NT2/D1 (cell line): Measurements from ENCODE around the gene ITGA6.
"Not testable (repeated sequence)": the region's sequence is repeated elsewhere in the genome, so short reads cannot be mapped to it uniquely, and the experiment has no call there.

Experiments
- DNase-seq: peaks from one replicate; pipeline ENCODE4 v3.0.0-alpha.2; 2011; ENCODE audit warnings: low read depth, low spot score
- H3K27me3 ChIP-seq: 2 replicates; pipeline ENCODE4 v1.6.0; 2011; ENCODE audit warnings: mild to moderate bottlenecking; ENCODE audit not compliant: insufficient read length, insufficient read depth
- H3K36me3 ChIP-seq: 2 replicates; pipeline ENCODE4 v1.6.1; 2011; ENCODE audit warnings: mild to moderate bottlenecking, low read length, mixed read lengths; ENCODE audit not compliant: insufficient read depth, insufficient read length
- H3K4me1 ChIP-seq: 2 replicates; pipeline ENCODE4 v1.5.1; 2011; ENCODE audit not compliant: insufficient read depth, insufficient read length
- H3K4me3 ChIP-seq: 2 replicates; pipeline ENCODE4 v1.5.1; 2011; ENCODE audit warnings: low read depth; ENCODE audit not compliant: insufficient read length
- H3K9ac ChIP-seq: 2 replicates; pipeline ENCODE4 v1.6.0; 2011; ENCODE audit warnings: low read depth; ENCODE audit not compliant: insufficient read length
- H3K9me3 ChIP-seq: 2 replicates; pipeline ENCODE4 v1.5.1; 2011; ENCODE audit warnings: mild to moderate bottlenecking, low read length; ENCODE audit not compliant: insufficient read depth
- SUZ12 ChIP-seq: IDR thresholded peaks from 2 replicates; pipeline ENCODE4 v1.6.1; 2011; ENCODE audit not compliant: insufficient read length, insufficient read depth; ENCODE audit errors: extremely low read depth
- YY1 ChIP-seq: IDR thresholded peaks from 2 replicates; pipeline ENCODE4 v1.6.1; 2011; ENCODE audit not compliant: insufficient read length, insufficient read depth
- ZNF274 ChIP-seq: IDR thresholded peaks from 2 replicates; pipeline ENCODE4 v1.6.1; 2011; ENCODE audit warnings: mild to moderate bottlenecking, low read depth, low read length

ITGA6 gene

GRCh38 chr2:172533687-172534086, 106.3 kb downstream of the ITGA6 start:
- no peak for DNase-seq
- Histone ChIP-seq H3K9me3 (peaks cover 51% of the 10 kb centered on the region), H3K4me1 (no peaks in the 10 kb centered on the region), H3K4me3 (no peak overlapping the region), H3K36me3 (no peaks in the 10 kb centered on the region), H3K9ac (no peak overlapping the region), H3K27me3 (no peaks in the 10 kb centered on the region)
- TF ChIP-seq YY1 (no peak), ZNF274 (no peak), SUZ12 (no peak)

GRCh38 chr2:172535119-172535518, 107.7 kb downstream of the ITGA6 start:
- H3K36me3 ChIP-seq = no peaks in the 10 kb centered on the region
- no peak for TF ChIP-seq ZNF274
- TF ChIP-seq YY1 = no peak
- no peak for TF ChIP-seq SUZ12
- peaks cover 62% of the 10 kb centered on the region for H3K9me3 ChIP-seq
- H3K4me1 ChIP-seq = no peaks in the 10 kb centered on the region
- H3K9ac ChIP-seq = no peak overlapping the region
- no peak for DNase-seq
- H3K4me3 ChIP-seq = no peak overlapping the region
- no peaks in the 10 kb centered on the region for H3K27me3 ChIP-seq

DNA sequence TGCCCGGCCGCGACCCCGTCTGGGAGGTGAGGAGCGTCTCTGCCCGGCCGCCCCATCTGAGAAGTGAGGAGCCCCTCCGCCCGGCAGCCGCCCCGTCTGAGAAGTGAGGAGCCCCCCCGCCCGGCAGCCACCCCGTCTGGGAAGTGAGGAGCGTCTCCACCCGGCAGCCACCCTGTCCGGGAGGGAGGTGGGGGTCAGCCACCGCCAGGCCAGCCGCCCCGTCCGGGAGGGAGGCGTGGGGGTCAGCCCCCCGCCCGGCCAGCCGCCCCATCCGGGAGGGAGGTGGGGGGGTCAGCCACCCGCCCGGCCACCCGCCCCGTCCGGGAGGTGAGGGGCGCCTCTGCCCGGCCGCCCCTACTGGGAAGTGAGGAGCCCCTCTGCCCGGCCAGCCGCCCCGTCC, 110.5 kb downstream of the ITGA6 start:
- not testable (repeated sequence) for H3K4me3 ChIP-seq, H3K36me3 ChIP-seq, H3K9ac ChIP-seq, H3K4me1 ChIP-seq, DNase-seq, H3K27me3 ChIP-seq
- peaks cover 64% of the 10 kb centered on the region for H3K9me3 ChIP-seq

GRCh38 chr2:172539767-172540166, 112.4 kb downstream of the ITGA6 start:
- Histone ChIP-seq H3K36me3 (no peaks in the 10 kb centered on the region), H3K4me3 (no peak overlapping the region), H3K4me1 (no peaks in the 10 kb centered on the region), H3K27me3 (no peaks in the 10 kb centered on the region), H3K9me3 (peaks cover 60% of the 10 kb centered on the region), H3K9ac (no peak overlapping the region)
- no peak for DNase-seq
- TF ChIP-seq YY1 (no peak), ZNF274 (no peak), SUZ12 (no peak)

GRCh38 chr2:172540421-172540820, 113.0 kb downstream of the ITGA6 start:
- Histone ChIP-seq H3K36me3 (no peaks in the 10 kb centered on the region), H3K9ac (no peak overlapping the region), H3K27me3 (no peaks in the 10 kb centered on the region), H3K9me3 (peaks cover 63% of the 10 kb centered on the region), H3K4me1 (no peaks in the 10 kb centered on the region), H3K4me3 (no peak overlapping the region)
- no peak for DNase-seq
- TF ChIP-seq YY1 = no peak
- no peak for TF ChIP-seq ZNF274
- TF ChIP-seq SUZ12 = no peak

DNA sequence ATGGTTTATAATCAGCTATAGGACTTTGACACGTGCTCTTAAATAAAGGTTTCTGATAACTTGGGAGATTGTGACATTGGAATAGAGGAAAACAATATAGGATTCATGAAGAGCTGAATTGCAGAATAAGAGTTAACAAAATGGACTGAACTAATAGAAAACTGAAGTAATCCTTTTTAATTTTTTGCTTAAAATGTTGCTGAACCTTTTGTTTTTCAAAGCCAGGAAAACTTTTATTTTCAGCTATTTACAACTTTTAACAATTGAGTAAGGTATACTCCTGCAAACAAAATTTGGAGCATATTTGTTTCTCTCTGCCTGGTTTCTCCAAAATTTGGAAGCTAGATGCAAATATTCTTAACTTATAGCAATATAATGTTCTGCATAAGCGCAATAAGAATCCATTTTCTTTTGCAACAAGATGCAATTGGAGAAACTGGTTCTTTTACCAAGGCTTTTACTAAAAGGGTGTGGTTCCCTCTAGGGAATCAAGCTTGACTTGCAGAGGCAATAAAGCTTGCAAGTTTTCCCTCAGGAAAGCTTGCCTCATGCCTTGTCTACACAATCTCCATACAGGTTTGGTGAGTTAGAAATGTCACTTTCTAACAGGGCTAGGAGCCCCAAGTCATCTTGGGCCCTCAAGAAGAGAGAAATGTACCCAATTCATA, 118.2 kb downstream of the ITGA6 start:
- Histone ChIP-seq H3K9ac (no peak overlapping the region), H3K36me3 (no peaks in the 10 kb centered on the region), H3K4me1 (no peaks in the 10 kb centered on the region), H3K27me3 (no peaks in the 10 kb centered on the region), H3K4me3 (no peak overlapping the region), H3K9me3 (peaks cover 77% of the 10 kb centered on the region)
- DNase-seq = no peak
- TF ChIP-seq YY1 = no peak
- no peak for TF ChIP-seq SUZ12
- no peak for TF ChIP-seq ZNF274

- DNase-seq = no peak
- Histone ChIP-seq H3K9ac (no peak overlapping the region), H3K4me3 (no peak overlapping the region), H3K9me3 (peaks cover 66% of the 10 kb centered on the region), H3K36me3 (no peaks in the 10 kb centered on the region), H3K27me3 (no peaks in the 10 kb centered on the region), H3K4me1 (peaks cover 3% of the 10 kb centered on the region)
- no peak for TF ChIP-seq YY1
- TF ChIP-seq ZNF274 = no peak
- no peak for TF ChIP-seq SUZ12
These were observed 121.7 kb downstream of the ITGA6 start for GRCh38 chr2:172549131-172549530.

DNA sequence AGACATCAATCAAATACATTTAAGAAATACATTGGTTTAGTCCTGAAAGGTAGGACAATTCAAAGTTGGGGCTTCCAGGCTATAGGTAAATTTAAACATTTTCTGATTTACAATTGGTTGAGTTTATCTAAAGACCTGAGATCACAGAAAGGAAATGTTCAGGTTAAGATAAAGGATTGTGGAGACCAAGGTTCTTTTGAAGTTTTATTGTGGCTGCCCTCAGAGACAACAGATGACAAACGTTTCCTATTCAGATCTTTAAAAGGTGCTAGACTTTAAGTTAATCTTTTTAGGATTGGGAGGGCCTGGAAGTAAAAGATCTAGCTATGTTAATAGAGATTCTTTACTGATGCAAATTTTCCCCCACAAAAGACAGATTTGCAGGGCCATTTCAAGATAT, 122.4 kb downstream of the ITGA6 start:
- not testable (repeated sequence) for H3K36me3 ChIP-seq, H3K27me3 ChIP-seq, H3K4me1 ChIP-seq, H3K4me3 ChIP-seq, DNase-seq, H3K9ac ChIP-seq
- H3K9me3 ChIP-seq = peaks cover 59% of the 10 kb centered on the region
